Esophagus (tissue), 2 donors: ENCODE data around the gene FBRSL1. TPM values are rescaled to one million over a fixed set of nuclear protein-coding genes. Genes with fewer than 3 reads are reported as not detected.

Experiments used
- H3K27ac ChIP-seq, 2 donors: one replicate each; pipeline ENCODE4 v1.5.1; 2013; ENCODE audit warnings: low read depth in 2 of 2, mild to moderate bottlenecking in 2 of 2, inconsistent platforms in 1 of 2, low read length in 1 of 2, moderate library complexity in 1 of 2
- H3K27me3 ChIP-seq, 2 donors: one replicate each; pipeline ENCODE4 v1.6.1; 2013; ENCODE audit warnings: low read length in 2 of 2, control low read depth in 1 of 2, mild to moderate bottlenecking in 1 of 2; ENCODE audit not compliant: insufficient read depth in 2 of 2, control insufficient read depth in 1 of 2
- H3K36me3 ChIP-seq, 2 donors: one replicate each; pipeline ENCODE4 v1.6.1; 2013; ENCODE audit warnings: low read length in 1 of 2; ENCODE audit not compliant: control insufficient read depth in 2 of 2, insufficient read depth in 2 of 2
- H3K4me1 ChIP-seq, 2 donors: one replicate each; pipeline ENCODE4 v1.6.1; 2013; ENCODE audit warnings: low read length in 1 of 2; ENCODE audit not compliant: control insufficient read depth in 2 of 2, insufficient read depth in 2 of 2
- H3K4me3 ChIP-seq, 2 donors: one replicate each; pipeline ENCODE4 v1.5.1; 2013; ENCODE audit warnings: low read length in 2 of 2, mild to moderate bottlenecking in 2 of 2, low read depth in 1 of 2, moderate library complexity in 1 of 2
- H3K9me3 ChIP-seq, 2 donors: one replicate each; pipeline ENCODE4 v1.6.1; 2013; ENCODE audit warnings: mild to moderate bottlenecking in 2 of 2, low read depth in 1 of 2, low read length in 1 of 2, moderate library complexity in 1 of 2; ENCODE audit not compliant: control insufficient read depth in 2 of 2, insufficient read depth in 1 of 2
- WGBS, 2 donors: extraction: QIAGEN DNeasy Blood & Tissue Kit; methylation state at CpG; one replicate each; pipeline ENCODE4 v1.1.7; 2013; 5-methylcytosine and 5-hydroxymethylcytosine counted together
- polyA plus RNA-seq, 2 donors: library from polyadenylated mRNA; stranded (reverse); fragments of 200-250 nt; gene quantifications; one replicate each; pipeline ENCODE4 v1.2.3, GENCODE V29; 2013
- donor health status: healthy with polysubstance abuse.
- donor health status: Bipolar disorder and iron deficiency.

The FBRSL1 gene
- polyA plus RNA-seq, 2 donors = 15.6 to 17.9 TPM

DNA sequence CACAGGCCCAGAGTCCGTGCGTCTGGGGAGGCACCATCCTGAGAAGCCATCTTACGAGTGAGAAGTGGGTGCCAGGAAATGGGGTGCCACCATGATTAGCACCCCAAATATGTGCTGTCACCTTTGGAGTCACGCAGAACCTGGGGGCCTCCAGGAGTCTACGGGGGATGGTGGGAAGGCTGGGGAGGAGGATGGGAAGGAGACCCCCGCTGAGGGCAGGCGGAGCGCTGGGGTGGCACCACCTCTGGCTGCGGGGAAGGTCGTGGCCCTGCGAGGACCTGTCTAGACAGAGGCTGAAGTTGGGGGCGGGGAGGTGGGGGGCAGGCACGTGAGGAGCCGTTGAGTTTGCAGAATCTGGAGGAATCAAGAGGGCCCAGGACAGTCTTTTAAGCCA lies 42.6 kb upstream of the FBRSL1 start:
- H3K9me3 ChIP-seq = no peaks in the 10 kb centered on the region
- H3K4me1 ChIP-seq = peaks cover 0 to 10% of the 10 kb centered on the region in 2 donors
- H3K36me3 ChIP-seq = no peaks in the 10 kb centered on the region
- H3K27ac ChIP-seq = no peak overlapping the region
- no peaks in the 10 kb centered on the region for H3K27me3 ChIP-seq
- H3K4me3 ChIP-seq = no peak overlapping the region
- WGBS, 2 donors = 85 to 89% methylated on average over 14 of the region's 14 CpGs

DNA sequence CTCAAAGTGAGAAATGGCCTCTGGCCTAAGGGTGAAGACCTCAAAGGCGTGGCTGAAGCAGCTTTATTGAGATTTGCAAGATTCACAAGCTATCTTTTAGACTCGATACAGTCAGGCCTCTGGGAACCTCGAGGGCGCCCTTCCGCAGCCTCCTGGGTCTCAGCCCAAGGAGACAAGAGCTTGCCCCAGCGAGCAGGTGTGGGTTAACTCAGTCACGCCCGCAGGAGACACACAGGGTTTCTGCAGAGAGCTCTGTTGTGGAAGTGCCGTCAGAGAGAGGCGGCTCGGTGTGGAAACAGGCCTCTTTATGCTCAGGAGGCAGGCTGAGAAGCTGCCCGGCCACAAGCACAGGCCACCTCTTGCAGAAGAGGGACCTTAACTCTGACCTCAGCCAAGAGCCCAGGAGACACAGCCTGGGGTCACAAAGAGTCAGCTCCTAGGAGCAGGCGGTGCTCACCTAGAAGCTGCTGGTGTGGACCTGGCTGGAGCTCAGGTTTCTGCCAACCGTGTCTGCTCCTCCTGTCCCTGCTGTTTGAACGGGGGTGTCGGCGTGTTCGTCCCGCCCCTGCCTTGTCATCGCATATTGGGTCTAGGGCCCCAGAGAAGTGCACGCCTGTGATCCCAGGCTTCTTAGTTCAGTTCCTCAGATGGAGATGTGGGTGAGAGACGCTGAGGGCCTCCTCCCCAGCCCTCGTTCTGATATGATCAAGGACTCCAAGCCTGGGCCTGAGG lies 42.1 kb upstream of the FBRSL1 start:
- H3K4me1 ChIP-seq = peaks cover 0 to 10% of the 10 kb centered on the region in 2 donors
- no peaks in the 10 kb centered on the region for H3K9me3 ChIP-seq
- no peak overlapping the region for H3K27ac ChIP-seq
- WGBS, 2 donors = 77 to 78% methylated on average over 23 of the region's 23 CpGs
- no peaks in the 10 kb centered on the region for H3K36me3 ChIP-seq
- no peak overlapping the region for H3K4me3 ChIP-seq
- H3K27me3 ChIP-seq = no peaks in the 10 kb centered on the region

DNA sequence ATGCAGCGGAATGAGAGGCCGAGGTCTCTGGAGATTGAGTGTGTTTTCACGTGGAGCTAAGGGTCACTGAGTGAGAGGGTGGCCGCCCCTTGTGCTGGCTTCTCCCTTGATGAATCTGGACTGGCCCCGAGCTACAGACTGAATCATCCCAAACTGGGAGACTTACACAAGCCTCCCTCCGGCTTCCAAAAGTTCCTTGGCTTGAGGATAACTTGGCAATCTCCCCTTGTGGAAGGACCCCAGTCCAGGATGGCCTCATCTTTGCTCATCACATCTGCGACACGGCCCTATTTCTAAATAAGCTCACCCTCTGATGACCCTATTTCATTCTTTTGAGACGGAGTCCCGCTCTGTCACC lies 41.5 kb upstream of the FBRSL1 start:
- Histone ChIP-seq H3K36me3 (no peaks in the 10 kb centered on the region), H3K27ac (no peak overlapping the region), H3K4me3 (no peak overlapping the region), H3K4me1 (peaks cover 0 to 10% of the 10 kb centered on the region in 2 donors), H3K27me3 (no peaks in the 10 kb centered on the region), H3K9me3 (no peaks in the 10 kb centered on the region)
- 82 to 89% methylated on average over 10 of the region's 10 CpGs for WGBS, 2 donors

DNA sequence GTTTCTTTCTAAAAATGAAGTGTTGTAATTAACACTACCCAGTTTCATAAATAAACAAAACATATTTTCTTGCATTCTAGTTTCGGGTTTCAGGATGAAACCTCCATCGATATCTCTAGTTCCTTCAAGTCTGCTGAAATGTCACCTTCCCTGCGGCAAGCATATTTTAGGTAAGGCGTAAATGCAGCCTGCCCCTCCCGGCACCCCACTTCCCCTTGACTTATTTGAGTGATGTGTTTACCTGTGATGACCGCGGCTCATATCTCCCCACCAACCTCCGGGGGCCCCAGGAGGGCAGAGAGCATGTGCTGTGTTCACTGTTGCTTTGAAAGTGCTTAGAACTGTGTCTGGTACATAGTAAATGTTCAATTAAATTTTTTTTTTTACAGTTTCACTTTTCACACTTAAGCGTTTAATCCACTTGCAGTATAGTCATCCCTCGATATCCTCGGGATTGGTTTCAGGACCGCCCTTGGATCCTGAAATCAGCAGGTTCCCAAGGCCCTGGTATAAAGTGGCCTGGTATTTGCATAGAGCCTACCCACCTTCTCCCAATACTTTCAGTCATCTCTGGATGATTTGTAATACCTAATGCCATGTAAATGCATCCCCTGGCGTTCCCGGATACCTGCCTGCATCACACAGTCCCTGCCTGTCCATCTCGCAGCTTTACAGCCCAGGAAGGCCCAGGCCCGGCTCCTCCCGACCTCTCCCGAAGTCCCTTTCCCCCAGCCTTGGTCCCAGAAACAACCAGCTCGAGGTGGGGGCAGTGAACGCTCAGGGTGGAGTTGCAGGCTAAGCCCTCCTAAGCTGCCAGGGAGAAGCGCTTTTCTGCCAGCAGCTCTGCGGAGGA lies 40.2 kb upstream of the FBRSL1 start:
- no peak overlapping the region for H3K4me3 ChIP-seq
- H3K36me3 ChIP-seq = no peaks in the 10 kb centered on the region
- WGBS, 2 donors = 57 to 62% methylated on average over 22 of the region's 22 CpGs
- no peaks in the 10 kb centered on the region for H3K9me3 ChIP-seq
- H3K4me1 ChIP-seq = peaks cover 0 to 10% of the 10 kb centered on the region in 2 donors
- H3K27me3 ChIP-seq = no peaks in the 10 kb centered on the region
- no peak overlapping the region for H3K27ac ChIP-seq

DNA sequence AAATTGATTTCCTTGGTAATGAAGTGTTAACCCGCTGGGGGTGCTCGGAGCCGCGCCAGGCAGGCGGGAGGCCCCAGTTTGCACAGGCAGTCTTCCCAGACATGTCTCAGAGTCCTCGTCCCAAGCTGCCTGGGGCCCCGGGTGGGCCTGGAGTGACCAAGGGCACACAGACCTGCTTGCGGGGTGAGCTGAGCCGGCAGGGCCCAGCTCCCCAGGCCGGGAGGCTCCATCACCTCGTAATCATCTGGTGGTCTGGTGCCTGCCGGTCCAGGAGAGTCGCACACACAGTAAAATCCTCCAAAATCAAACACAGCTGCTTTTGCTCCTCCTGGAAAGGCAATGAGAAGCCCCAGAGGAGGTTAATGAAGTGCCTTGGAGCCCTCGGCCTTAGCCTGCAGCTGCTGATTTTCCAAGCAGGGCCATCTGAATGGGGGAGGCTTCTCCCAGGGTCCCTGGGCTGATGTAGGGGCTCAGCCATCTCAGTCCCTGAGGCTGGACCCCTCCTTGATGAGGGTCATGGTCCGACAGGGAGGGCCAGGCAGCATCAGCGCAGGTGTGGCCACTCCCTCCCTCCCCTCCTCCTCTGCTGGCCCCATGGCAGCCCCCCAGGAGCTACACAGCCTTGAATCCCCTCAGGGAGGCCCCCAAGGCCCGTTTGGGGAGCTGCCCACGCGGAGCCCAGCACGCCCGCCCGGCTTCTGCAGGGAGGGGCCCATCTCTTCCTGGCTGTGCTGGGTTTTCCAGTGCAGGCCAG lies 39.4 kb upstream of the FBRSL1 start:
- no peaks in the 10 kb centered on the region for H3K27me3 ChIP-seq

DNA sequence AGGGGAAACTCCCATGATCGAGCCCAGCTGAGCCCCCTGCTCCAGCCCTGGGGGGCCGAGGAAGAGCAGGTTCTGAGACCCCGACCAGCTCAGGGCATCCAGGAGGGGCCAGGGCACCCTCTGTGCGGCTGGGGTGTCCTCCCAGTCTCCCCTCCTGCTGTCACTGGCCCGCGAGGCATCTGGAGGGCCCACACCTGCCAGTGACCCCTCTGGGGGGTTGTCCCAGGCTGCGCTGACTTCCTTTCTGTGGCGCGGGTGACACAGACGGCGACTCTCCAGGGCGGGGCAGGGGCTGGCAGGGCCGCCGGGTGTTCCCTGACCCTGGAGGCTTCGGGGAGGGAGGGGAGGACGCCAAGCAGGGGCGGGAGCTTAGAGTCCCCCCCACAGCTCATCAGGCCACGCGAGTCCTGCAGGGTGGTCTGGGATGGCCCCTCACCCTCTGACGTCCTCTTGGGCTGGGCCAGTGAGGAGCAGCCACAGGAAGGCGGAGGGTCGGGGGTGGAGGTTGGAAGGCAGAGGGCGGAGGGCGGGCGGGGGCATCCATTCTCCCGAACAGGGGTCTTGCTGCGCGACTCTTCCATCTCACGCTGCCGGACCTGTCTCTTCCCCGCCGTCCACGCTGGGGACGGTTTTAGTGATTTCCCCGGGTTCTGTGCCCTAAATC lies 38.6 kb upstream of the FBRSL1 start:
- no peak overlapping the region for H3K27ac ChIP-seq
- 58 to 65% methylated on average over 32 to 35 of the region's 35 CpGs for WGBS, 2 donors
- H3K9me3 ChIP-seq = peaks cover 0 to 6% of the 10 kb centered on the region in 2 donors
- no peak overlapping the region for H3K4me3 ChIP-seq
- H3K27me3 ChIP-seq = no peaks in the 10 kb centered on the region
- peaks cover 0 to 3% of the 10 kb centered on the region in 2 donors for H3K4me1 ChIP-seq
- H3K36me3 ChIP-seq = no peaks in the 10 kb centered on the region

More for the DNA sequence above, 39.4 kb upstream of the FBRSL1 start:
- no peak overlapping the region for H3K4me3 ChIP-seq
- 41 to 43% methylated on average over 22 of the region's 22 CpGs for WGBS, 2 donors
- no peak overlapping the region for H3K27ac ChIP-seq
- H3K9me3 ChIP-seq = peaks cover 0 to 3% of the 10 kb centered on the region in 2 donors
- H3K36me3 ChIP-seq = no peaks in the 10 kb centered on the region
- peaks cover 0 to 6% of the 10 kb centered on the region in 2 donors for H3K4me1 ChIP-seq

DNA sequence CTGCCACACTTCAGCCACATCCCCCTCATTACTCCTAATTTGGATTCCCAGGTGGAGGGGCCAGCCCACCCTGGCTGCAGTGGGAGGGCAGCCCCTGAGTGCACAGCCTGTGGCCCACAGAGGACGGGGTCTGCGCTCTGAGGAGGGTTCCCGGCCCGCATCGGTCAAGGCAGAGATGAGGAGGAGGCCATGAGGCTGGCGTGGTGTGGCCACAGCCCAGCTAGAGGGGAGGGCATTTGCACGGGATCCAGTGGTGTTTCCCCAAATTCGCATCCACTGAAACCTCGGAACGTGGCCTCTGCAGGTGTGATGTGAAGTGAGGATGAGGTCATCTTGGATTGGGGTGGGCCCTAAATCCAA lies 38.1 kb upstream of the FBRSL1 start:
- peaks cover 0 to 6% of the 10 kb centered on the region in 2 donors for H3K9me3 ChIP-seq
- no peaks in the 10 kb centered on the region for H3K27me3 ChIP-seq
- H3K36me3 ChIP-seq = no peaks in the 10 kb centered on the region
- no peak overlapping the region for H3K4me3 ChIP-seq
- H3K27ac ChIP-seq = no peak overlapping the region
- H3K4me1 ChIP-seq = peaks cover 0 to 3% of the 10 kb centered on the region in 2 donors
- WGBS, 2 donors = 85 to 86% methylated on average over 10 of the region's 10 CpGs

DNA sequence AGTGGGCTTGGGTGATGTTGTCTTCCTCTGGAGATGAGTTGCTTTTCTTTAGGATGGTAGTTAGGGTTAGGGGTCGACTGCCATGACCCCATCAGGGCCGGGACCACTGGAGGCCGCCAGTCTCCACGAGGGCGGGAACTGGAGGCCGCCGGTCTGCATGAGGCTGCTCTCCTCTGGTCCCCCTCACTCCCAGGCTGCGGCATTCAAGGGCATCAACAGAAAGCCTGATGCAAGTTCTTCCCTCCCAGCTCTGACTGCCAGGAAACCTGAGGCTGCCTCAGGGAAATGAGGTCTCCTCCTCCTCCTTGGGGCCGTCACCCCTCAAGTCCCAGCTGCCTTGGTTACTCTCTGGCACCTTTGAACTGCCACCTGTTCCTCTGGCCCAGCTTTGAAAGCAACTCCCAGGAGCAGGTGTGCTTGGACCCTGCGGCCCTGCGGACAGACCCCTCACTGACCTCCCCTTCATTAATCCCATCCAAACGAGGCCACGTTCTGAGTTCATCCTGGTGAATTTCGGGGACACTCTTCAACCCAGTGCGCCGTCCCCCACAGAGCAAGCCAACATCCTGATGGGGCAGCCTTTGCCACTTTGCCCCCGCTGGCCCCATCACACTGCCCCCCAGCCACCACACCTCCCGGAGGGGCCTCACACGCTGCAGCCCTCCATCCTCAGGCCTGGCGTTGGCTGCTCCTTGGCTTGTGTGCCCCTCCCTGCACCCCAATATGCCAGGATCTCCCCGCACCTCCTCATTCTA lies 37.2 kb upstream of the FBRSL1 start:
- Histone ChIP-seq H3K4me1 (peaks cover 0 to 3% of the 10 kb centered on the region in 2 donors), H3K36me3 (no peaks in the 10 kb centered on the region), H3K9me3 (peaks cover 0 to 6% of the 10 kb centered on the region in 2 donors), H3K27me3 (no peaks in the 10 kb centered on the region), H3K27ac (no peak overlapping the region), H3K4me3 (no peak overlapping the region)
- WGBS, 2 donors = 82% methylated on average over 21 of the region's 21 CpGs
